Measurements from ENCODE around the gene ZNF445. TPM values are rescaled to one million over a fixed set of nuclear protein-coding genes. Genes with fewer than 3 reads are reported as not detected.

The ZNF445 gene
- total and polyA plus RNA-seq, 2 of the 8 experiments (the other 6 are each of a cell fraction or from before 2014, with no cell fraction given): 3.3 to 26.3 TPM

GRCh38 chr3:44509393-44509921, 32.0 kb upstream of the ZNF445 start:
- Histone ChIP-seq H3K9ac (replicated peaks in 1 of 4; ENCODE audit: extremely low read depth in 1 of 4, low read depth in 3 of 4, low read length in 3 of 4) (peak overlapping the region in 2 of 4 experiments; percentile 30 to 64; a peak in 1 of 7 replicates), H3K27me3 (replicated peaks in 1 of 4; ENCODE audit: control insufficient read depth in 3 of 4, extremely low read depth in 1 of 4, insufficient read depth in 3 of 4, low read length in 3 of 4) (no peaks in the 10 kb centered on the region), H3K18ac (ENCODE audit: extremely low read depth, low read length) (no peak overlapping the region), H3K4ac (replicated peaks; ENCODE audit: insufficient read length, low read depth, low read length) (peak overlapping the region; percentile 5), H4K5ac (ENCODE audit: insufficient read length, low read depth, low read length) (no peak overlapping the region), H3K9me3 (ENCODE audit: insufficient read depth in 2 of 2, low read depth in 1 of 2, low read length in 1 of 2) (no peaks in the 10 kb centered on the region), H3K4me2 (ENCODE audit: insufficient read depth in 1 of 2, low read depth in 2 of 2, low read length in 2 of 2) (peak overlapping the region; percentile 75 to 76), H4K8ac (ENCODE audit: extremely low read depth, insufficient read depth, low read length) (no peak overlapping the region), H3K23ac (ENCODE audit: insufficient read length) (no peak overlapping the region), H3K4me3 (ENCODE audit: extremely low read depth in 1 of 4, insufficient read depth in 2 of 4, low read depth in 3 of 4, low read length in 4 of 4) (peak overlapping the region; percentile 56 to 96 (median 82); a peak in 7 of 8 replicates), H3K56ac (replicated peaks; ENCODE audit: insufficient read length, low read depth, low read length) (no peak overlapping the region), H4K91ac (replicated peaks; ENCODE audit: insufficient read length, low read length) (no peak overlapping the region), H2BK15ac (ENCODE audit: low read length) (no peak overlapping the region), H2BK120ac (replicated peaks; ENCODE audit: low read depth, low read length) (no peak overlapping the region), H3K79me2 (ENCODE audit: control insufficient read depth in 1 of 2, insufficient read depth in 2 of 2, low read length in 2 of 2) (peaks cover 9 to 52% of the 10 kb centered on the region in 2 experiments), H3K23me2 (ENCODE audit: low read depth, low read length) (no peaks in the 10 kb centered on the region; the same call in none of the 2 replicates), H2BK20ac (ENCODE audit: low read length) (no peak overlapping the region), H3K27ac (ENCODE audit: low read depth, low read length) (no peak overlapping the region), H3K14ac (ENCODE audit: insufficient read length) (no peak overlapping the region), H3K36me3 (ENCODE audit: control insufficient read depth in 2 of 4, insufficient read depth in 4 of 4, low read length in 3 of 4) (no peaks in the 10 kb centered on the region), H3K4me1 (replicated peaks in 1 of 4; ENCODE audit: control insufficient read depth in 3 of 4, insufficient read depth in 4 of 4, low read length in 3 of 4) (peaks cover 2 to 8% (median 4%) of the 10 kb centered on the region in 4 experiments; a peak in 4 of 7 replicates), H2BK12ac (ENCODE audit: low read depth, low read length) (no peak overlapping the region), H2AFZ (ENCODE audit: low read length) (no peak overlapping the region), H2BK5ac (ENCODE audit: low read depth, low read length) (no peak overlapping the region), H2AK5ac (ENCODE audit: low read depth, low read length) (0 out of 2 replicates have a peak overlapping the region, but pooled peaks have one; percentile 96), H3K79me1 (ENCODE audit: low read depth, low read length) (peaks cover 5% of the 10 kb centered on the region; the same call in 1 of the 2 replicates), H4K20me1 (replicated peaks in 1 of 2; ENCODE audit: control insufficient read depth in 1 of 2, insufficient read depth in 2 of 2, low read length in 2 of 2) (peaks cover 0 to 4% of the 10 kb centered on the region in 2 experiments)
- CTCF ChIA-PET (ENCODE audit: partially characterized antibody): no interaction called here
- POLR2A ChIA-PET (ENCODE audit: partially characterized antibody): interaction anchor here (1.2 kb wide), 1 partner anchor 14 kb away, joined by 4 read pairs; no protein-coding TSS in a partner anchor
- DNase-seq (ENCODE audit: low read depth in 1 of 2, low spot score in 2 of 2) (no peak), FAIRE-seq (peak; percentile 13)
- 64% methylated on average over 2 of the region's 2 CpGs; no CpG with 5 or more reads in 1 of the 2 experiments for WGBS, 2 experiments (ENCODE audit: extremely low coverage in 1 of 2, insufficient coverage in 1 of 2, insufficient read length in 1 of 2, insufficient replicate concordance in 2 of 2, low coverage in 1 of 2, low lambda C conversion rate in 2 of 2, missing lambda C conversion rate in 1 of 2)
- TF ChIP-seq CREB1 (IDR thresholded peaks at IDR 0.05): no peak
- no peak for TF ChIP-seq PHF8 (conservative IDR thresholded peaks at IDR 0.05; ENCODE audit: low read depth, low read length)
- no peak for TF ChIP-seq EP300 (IDR thresholded peaks at IDR 0.05; ENCODE audit: borderline replicate concordance in 1 of 2, low read depth in 2 of 2, low read length in 2 of 2)
- TF ChIP-seq MAFK (IDR thresholded peaks at IDR 0.05; ENCODE audit: low read depth, low read length): no peak
- no peak for TF ChIP-seq CBX5 (IDR thresholded peaks at IDR 0.05; ENCODE audit: low read depth, low read length)
- TF ChIP-seq FOSL1 (IDR thresholded peaks at IDR 0.05; ENCODE audit: insufficient read depth, low read depth, low read length): no peak
